H1 (cell line): ENCODE results near the gene NDC1. TPM values are rescaled to one million over a fixed set of nuclear protein-coding genes. Genes with fewer than 3 reads are reported as not detected.

Experiments used
- CTCF ChIA-PET: fragments of 300-600 bp; sonication (Branson Sonifier 250); formaldehyde crosslinking; loops from one replicate; lab custom pipeline; 2021; ENCODE audit not compliant: partially characterized antibody; lab: Charles Lee
- POLR2A ChIA-PET: fragments of 300-600 bp; sonication (Branson Sonifier 250); formaldehyde crosslinking; loops from one replicate; lab custom pipeline; 2021; ENCODE audit warnings: inconsistent platforms; ENCODE audit not compliant: partially characterized antibody; lab: Charles Lee
- DNase-seq, 2 experiments: peaks; one replicate each; pipeline versions ENCODE4 v3.0.0 to v3.0.0-alpha.2; 2010 to 2022; ENCODE audit warnings: low spot score in 2 of 2, low read depth in 1 of 2, mixed read lengths in 1 of 2
- FAIRE-seq: peaks from 2 replicates; lab custom pipeline; 2011; peaks lifted over from hg19 to GRCh38; lab: Jason Lieb, UNC
- H2AFZ ChIP-seq: 2 replicates; pipeline ENCODE4 v1.8.1; 2012; ENCODE audit warnings: low read length, inconsistent platforms
- H2AK5ac ChIP-seq: 2 replicates; pipeline ENCODE4 v1.6.1; 2013; ENCODE audit warnings: low read depth, low read length
- H2BK120ac ChIP-seq: replicated peaks from 2 replicates; pipeline ENCODE3; 2013; ENCODE audit warnings: low read depth, low read length, inconsistent platforms
- H2BK12ac ChIP-seq: 2 replicates; pipeline ENCODE4 v1.6.1; 2013; ENCODE audit warnings: low read depth, low read length
- H2BK15ac ChIP-seq: 2 replicates; pipeline ENCODE4 v1.6.1; 2013; ENCODE audit warnings: low read length
- H2BK20ac ChIP-seq: 2 replicates; pipeline ENCODE4 v1.6.1; 2013; ENCODE audit warnings: low read length
- H2BK5ac ChIP-seq: 2 replicates; pipeline ENCODE4 v1.6.1; 2013; ENCODE audit warnings: low read depth, low read length
- H3K14ac ChIP-seq: 2 replicates; pipeline ENCODE4 v1.6.1; 2013; ENCODE audit warnings: inconsistent platforms; ENCODE audit not compliant: insufficient read length
- H3K18ac ChIP-seq: 2 replicates; pipeline ENCODE4 v1.6.1; 2013; ENCODE audit warnings: low read length; ENCODE audit errors: extremely low read depth
- H3K23ac ChIP-seq: 2 replicates; pipeline ENCODE4 v1.6.1; 2013; ENCODE audit warnings: inconsistent platforms; ENCODE audit not compliant: insufficient read length
- H3K23me2 ChIP-seq: 2 replicates; pipeline ENCODE4 v1.6.1; 2013; ENCODE audit warnings: low read depth, low read length
- H3K27ac ChIP-seq: 2 replicates; pipeline ENCODE4 v1.6.1; 2011; ENCODE audit warnings: low read depth, low read length, inconsistent platforms
- H3K27me3 ChIP-seq, 4 experiments: replicated peaks in 1 of 4; 1 replicate in 1 of 4; 2 replicates in 3 of 4; pipeline versions ENCODE4 v1.6.1 to v1.8.1; 2011 to 2013; ENCODE audit warnings: low read length in 3 of 4, mild to moderate bottlenecking in 3 of 4, inconsistent platforms in 2 of 4, mixed read lengths in 2 of 4, moderate library complexity in 1 of 4; ENCODE audit not compliant: control insufficient read depth in 3 of 4, insufficient read depth in 3 of 4; ENCODE audit errors: extremely low read depth in 1 of 4
- H3K36me3 ChIP-seq, 4 experiments: 2 replicates each; pipeline versions ENCODE4 v1.6.1 to v1.8.1; 2011 to 2013; ENCODE audit warnings: mild to moderate bottlenecking in 4 of 4, low read length in 3 of 4, moderate library complexity in 2 of 4, control low read depth in 1 of 4, inconsistent platforms in 1 of 4; ENCODE audit not compliant: insufficient read depth in 4 of 4, control insufficient read depth in 2 of 4
- H3K4ac ChIP-seq: replicated peaks from 2 replicates; pipeline ENCODE3; 2013; ENCODE audit warnings: low read length, low read depth, mixed read lengths, inconsistent platforms; ENCODE audit not compliant: insufficient read length
- H3K4me1 ChIP-seq, 4 experiments: replicated peaks in 1 of 4; 1 replicate in 1 of 4; 2 replicates in 3 of 4; pipeline versions ENCODE4 v1.6.1 to v1.8.1; 2011 to 2013; ENCODE audit warnings: low read length in 3 of 4, inconsistent platforms in 2 of 4, mixed read lengths in 1 of 4; ENCODE audit not compliant: insufficient read depth in 4 of 4, control insufficient read depth in 3 of 4
- H3K4me2 ChIP-seq, 2 experiments: 2 replicates each; pipeline versions ENCODE4 v1.6.1 to v1.8.1; 2011 to 2013; ENCODE audit warnings: low read depth in 2 of 2, low read length in 2 of 2, control low read depth in 1 of 2, inconsistent platforms in 1 of 2, mild to moderate bottlenecking in 1 of 2; ENCODE audit not compliant: insufficient read depth in 1 of 2
- H3K4me3 ChIP-seq, 4 experiments: fragments of 200-600, 300-600 bp in 1 of 4; sonication (generic), shearing (Covaris generic), sonication (Bioruptor Twin) in 1 of 4; 2 replicates each; pipeline versions ENCODE4 v1.5.1 to v1.8.1; 2011 to 2016; ENCODE audit warnings: low read length in 4 of 4, low read depth in 3 of 4, control low read depth in 2 of 4, inconsistent platforms in 2 of 4, mild to moderate bottlenecking in 2 of 4, mixed read lengths in 1 of 4, moderate library complexity in 1 of 4; ENCODE audit not compliant: insufficient read depth in 2 of 4; ENCODE audit errors: extremely low read depth in 1 of 4
- H3K56ac ChIP-seq: replicated peaks from 2 replicates; pipeline ENCODE3; 2013; ENCODE audit warnings: low read depth, mild to moderate bottlenecking, mixed read lengths, low read length, inconsistent platforms; ENCODE audit not compliant: insufficient read length
- H3K79me1 ChIP-seq: 2 replicates; pipeline ENCODE4 v1.6.1; 2013; ENCODE audit warnings: low read depth, low read length, control low read depth
- H3K79me2 ChIP-seq, 2 experiments: 2 replicates each; pipeline versions ENCODE4 v1.6.1 to v1.8.1; 2012 to 2013; ENCODE audit warnings: low read length in 2 of 2, mild to moderate bottlenecking in 2 of 2, inconsistent platforms in 1 of 2; ENCODE audit not compliant: insufficient read depth in 2 of 2, control insufficient read depth in 1 of 2
- H3K9ac ChIP-seq, 4 experiments: replicated peaks in 1 of 4; 1 replicate in 1 of 4; 2 replicates in 3 of 4; pipeline versions ENCODE4 v1.6.1 to v1.8.1; 2011 to 2013; ENCODE audit warnings: low read depth in 3 of 4, low read length in 3 of 4, control low read depth in 2 of 4, mild to moderate bottlenecking in 2 of 4, moderate library complexity in 2 of 4, inconsistent platforms in 1 of 4; ENCODE audit errors: extremely low read depth in 1 of 4
- H3K9me3 ChIP-seq, 2 experiments: 2 replicates each; pipeline versions ENCODE4 v1.6.1 to v1.8.1; 2012 to 2013; ENCODE audit warnings: mild to moderate bottlenecking in 2 of 2, moderate library complexity in 2 of 2, control low read depth in 1 of 2, inconsistent platforms in 1 of 2, low read depth in 1 of 2, low read length in 1 of 2, mixed read lengths in 1 of 2; ENCODE audit not compliant: insufficient read depth in 2 of 2
- H4K20me1 ChIP-seq, 2 experiments: replicated peaks in 1 of 2; 2 replicates each; pipeline versions ENCODE3 to v1.8.1; 2011 to 2013; ENCODE audit warnings: inconsistent platforms in 2 of 2, low read length in 2 of 2, mild to moderate bottlenecking in 1 of 2; ENCODE audit not compliant: insufficient read depth in 2 of 2, control insufficient read depth in 1 of 2
- H4K5ac ChIP-seq: 2 replicates; pipeline ENCODE4 v1.6.1; 2013; ENCODE audit warnings: low read length, low read depth, mixed read lengths, inconsistent platforms; ENCODE audit not compliant: insufficient read length
- H4K8ac ChIP-seq: 2 replicates; pipeline ENCODE4 v1.8.0; 2013; ENCODE audit warnings: mild to moderate bottlenecking, moderate library complexity, low read length, inconsistent platforms; ENCODE audit not compliant: insufficient read depth; ENCODE audit errors: extremely low read depth
- H4K91ac ChIP-seq: replicated peaks from 2 replicates; pipeline ENCODE3; 2013; ENCODE audit warnings: low read length, mixed read lengths, inconsistent platforms; ENCODE audit not compliant: insufficient read length
- CBX5 ChIP-seq: fragments of 300-800, 300-1000 bp; sonication (generic); IDR thresholded peaks from 2 replicates; pipeline ENCODE4 v1.7.1; 2016; ENCODE audit warnings: antibody characterized with exemption, low read length, low read depth
- CEBPB ChIP-seq: IDR thresholded peaks from 2 replicates; pipeline ENCODE4 v1.6.1; 2012; ENCODE audit warnings: low read depth, low read length
- CTBP2 ChIP-seq: IDR thresholded peaks from 2 replicates; pipeline ENCODE4 v1.7.0; 2011; ENCODE audit warnings: borderline replicate concordance, mild to moderate bottlenecking, moderate library complexity, mixed read lengths, low read length; ENCODE audit not compliant: insufficient read depth, insufficient read length
- EGR1 ChIP-seq: IDR thresholded peaks from 2 replicates; pipeline ENCODE4 v1.6.1; 2011; ENCODE audit warnings: low read depth, low read length, borderline replicate concordance
- EP300 ChIP-seq, 2 experiments: IDR thresholded peaks; 1 replicate in 1 of 2; 2 replicates in 1 of 2; pipeline ENCODE4 v1.6.1; 2011 to 2012; ENCODE audit warnings: low read depth in 2 of 2, low read length in 2 of 2, mild to moderate bottlenecking in 2 of 2, borderline replicate concordance in 1 of 2, inconsistent platforms in 1 of 2, moderate library complexity in 1 of 2
- GABPA ChIP-seq: IDR thresholded peaks from 2 replicates; pipeline ENCODE4 v1.6.1; 2011; ENCODE audit warnings: mild to moderate bottlenecking, low read length, moderate library complexity, borderline replicate concordance; ENCODE audit not compliant: insufficient read depth
- HDAC2 ChIP-seq, 2 experiments: fragments of 300-600 bp in 1 of 2; sonication (generic) in 1 of 2; IDR thresholded peaks; 2 replicates each; pipeline ENCODE4 v1.6.1; 2011 to 2012; ENCODE audit warnings: low read depth in 2 of 2, low read length in 2 of 2, mild to moderate bottlenecking in 2 of 2, moderate library complexity in 2 of 2, borderline replicate concordance in 1 of 2, inconsistent platforms in 1 of 2
- KDM5A ChIP-seq: fragments of 200-600 bp; IDR thresholded peaks from 2 replicates; pipeline ENCODE4 v1.7.1; 2012; ENCODE audit warnings: mild to moderate bottlenecking, low read length, inconsistent platforms, mixed read lengths
- MAX ChIP-seq: IDR thresholded peaks from 2 replicates; pipeline ENCODE4 v1.6.1; 2012; ENCODE audit warnings: inconsistent platforms
- RNF2 ChIP-seq: fragments of 200-900, 300-1000 bp; sonication (generic); IDR thresholded peaks from 2 replicates; pipeline ENCODE4 v1.7.1; 2016; ENCODE audit warnings: borderline replicate concordance, low read depth, mild to moderate bottlenecking, antibody characterized with exemption, low read length; ENCODE audit not compliant: poor library complexity, severe bottlenecking; ENCODE audit errors: missing control alignments
- WGBS, 2 experiments: shearing (Covaris generic) in 1 of 2; methylation state at CpG; one replicate each; pipeline versions ENCODE4 v1.1.6 to v1.1.7; 2013 to 2015; ENCODE audit warnings: low lambda C conversion rate in 2 of 2, mixed read lengths in 2 of 2, inconsistent platforms in 1 of 2, low coverage in 1 of 2, missing lambda C conversion rate in 1 of 2; ENCODE audit not compliant: insufficient replicate concordance in 2 of 2, insufficient coverage in 1 of 2, insufficient read length in 1 of 2; ENCODE audit errors: extremely low coverage in 1 of 2, missing lambda C conversion rate in 1 of 2; 5-methylcytosine and 5-hydroxymethylcytosine counted together
- polyA plus RNA-seq, 7 experiments: library from polyadenylated mRNA; depleted of rRNA in 3 of 7; stranded (reverse) in 5 of 7; unstranded in 2 of 7; fragments of >200 nt in 5 of 7; fragments of 200-250 nt in 2 of 7; gene quantifications; 1 replicate in 5 of 7; 2 replicates in 1 of 7; 4 replicates in 1 of 7; pipeline versions ENCODE4 v1.2.1 to v1.2.3, GENCODE V29; 2011 to 2013; ENCODE audit warnings: missing spikeins in 2 of 7, mixed read lengths in 2 of 7
- total RNA-seq: library from RNA; stranded (reverse); fragmentation: NEBNext Ultra II Directional; extraction: Animal tissue kit (Norgen Biotek cat#: 25700); gene quantifications from 2 replicates; pipeline ENCODE4 v1.2.1, GENCODE V29; 2021
- TF ChIP-seq, protein P1 (sequence below): IDR thresholded peaks from 2 replicates; pipeline ENCODE4 v1.6.1; 2012; ENCODE audit warnings: inconsistent platforms

Gene NDC1
- total and polyA plus RNA-seq, 2 of the 8 experiments (the other 6 are each of a cell fraction or from before 2014, with no cell fraction given) = 62.9 to 66.1 TPM

DNA sequence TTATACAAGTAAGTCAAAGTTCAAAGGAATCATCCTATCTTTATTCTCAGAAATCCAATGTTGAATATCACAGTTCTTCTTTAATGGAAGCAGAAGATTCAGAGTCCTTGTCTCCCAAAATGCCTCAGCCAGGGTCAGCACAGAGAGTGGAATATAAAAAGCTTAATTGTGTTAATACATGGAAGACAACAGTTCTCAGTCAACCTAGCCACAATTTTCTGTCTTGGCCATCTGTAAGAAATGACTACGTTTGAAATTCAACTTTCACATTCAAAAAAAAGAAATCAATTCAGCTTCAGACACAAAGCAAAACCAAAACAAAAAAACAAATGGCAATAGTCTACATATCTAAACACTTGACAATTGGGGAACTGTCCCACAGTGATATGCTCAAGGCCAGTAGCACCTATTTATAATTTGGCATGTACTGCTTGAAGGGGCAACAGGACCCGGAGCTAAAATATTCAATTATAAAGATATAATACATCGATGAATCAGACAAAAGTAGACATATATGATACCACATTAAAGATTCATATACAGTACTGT lies 71.8 kb downstream of the NDC1 start:
- no peak overlapping the region for H4K8ac ChIP-seq
- no peaks in the 10 kb centered on the region for H3K27me3 ChIP-seq
- ChIA-PET CTCF (interaction anchor here (0.5 to 2.4 kb wide), 3 partner anchors 43 to 281 kb away, joined by 3 to 6 read pairs (median 3); no protein-coding TSS in a partner anchor), POLR2A (interaction anchor here (1.1 kb wide), 1 partner anchor 10 kb away, joined by 3 read pairs; no protein-coding TSS in a partner anchor)
- H3K14ac ChIP-seq = no peak overlapping the region
- H4K91ac ChIP-seq = no peak overlapping the region
- H2BK15ac ChIP-seq = no peak overlapping the region
- no peaks in the 10 kb centered on the region for H3K79me2 ChIP-seq
- H2BK12ac ChIP-seq = no peak overlapping the region
- WGBS, 2 experiments = 91% methylated on average over 3 of the region's 3 CpGs; no CpG with 5 or more reads in 1 of the 2 experiments
- H2AK5ac ChIP-seq = no peak overlapping the region
- no peak overlapping the region for H3K18ac ChIP-seq
- DNase-seq = no peak
- no peak overlapping the region for H2BK20ac ChIP-seq
- no peak overlapping the region for H2AFZ ChIP-seq
- no peaks in the 10 kb centered on the region for H4K20me1 ChIP-seq
- H3K79me1 ChIP-seq = no peaks in the 10 kb centered on the region
- no peak overlapping the region for H3K9ac ChIP-seq
- H3K4me1 ChIP-seq = no peaks in the 10 kb centered on the region; a peak in 1 of 7 replicates
- H4K5ac ChIP-seq = no peak overlapping the region
- no peak overlapping the region for H3K4ac ChIP-seq
- no peaks in the 10 kb centered on the region for H3K23me2 ChIP-seq
- FAIRE-seq = no peak
- H3K4me2 ChIP-seq = no peak overlapping the region
- no peak overlapping the region for H3K4me3 ChIP-seq
- H3K56ac ChIP-seq = no peak overlapping the region
- H3K9me3 ChIP-seq = no peaks in the 10 kb centered on the region
- no peak overlapping the region for H3K27ac ChIP-seq
- H2BK120ac ChIP-seq = no peak overlapping the region
- H3K23ac ChIP-seq = no peak overlapping the region
- peaks cover 2 to 30% (median 10%) of the 10 kb centered on the region in 4 experiments; a peak in 4 of 8 replicates for H3K36me3 ChIP-seq
- H2BK5ac ChIP-seq = no peak overlapping the region
- TF ChIP-seq RNF2 = no peak
- no peak for TF ChIP-seq EGR1
- no peak for TF ChIP-seq GABPA
- TF ChIP-seq EP300 (IDR thresholded peaks at IDR 0.05; ENCODE audit: borderline replicate concordance in 1 of 2, low read depth in 2 of 2, low read length in 2 of 2) = no peak
- no peak for TF ChIP-seq CBX5
- TF ChIP-seq CTBP2 = no peak
- no peak for TF ChIP-seq CEBPB
- no peak for TF ChIP-seq HDAC2 (IDR thresholded peaks at IDR 0.05; ENCODE audit: borderline replicate concordance in 1 of 2, low read depth in 2 of 2, low read length in 2 of 2)
- no peak for TF ChIP-seq KDM5A
- TF ChIP-seq, protein P1, sequence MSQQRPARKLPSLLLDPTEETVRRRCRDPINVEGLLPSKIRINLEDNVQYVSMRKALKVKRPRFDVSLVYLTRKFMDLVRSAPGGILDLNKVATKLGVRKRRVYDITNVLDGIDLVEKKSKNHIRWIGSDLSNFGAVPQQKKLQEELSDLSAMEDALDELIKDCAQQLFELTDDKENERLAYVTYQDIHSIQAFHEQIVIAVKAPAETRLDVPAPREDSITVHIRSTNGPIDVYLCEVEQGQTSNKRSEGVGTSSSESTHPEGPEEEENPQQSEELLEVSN = no peak
- TF ChIP-seq MAX = no peak
